Glomerular endothelial cell (primary cell): ENCODE results near the gene C7orf57. TPM values are rescaled to one million over a fixed set of nuclear protein-coding genes. Genes with fewer than 3 reads are reported as not detected.

ENCODE experiments used
- DNase-seq: peaks from one replicate; pipeline ENCODE4 v3.0.0-alpha.2; 2011; ENCODE audit warnings: low read depth, low spot score; ENCODE audit errors: extremely low read depth
- total RNA-seq: library from RNA; depleted of rRNA; stranded (reverse); fragments of >200 nt; gene quantifications from 2 replicates; pipeline ENCODE4 v1.2.3, GENCODE V29; 2015

C7orf57 gene
- total RNA-seq, 1 donor from 2014 or later: 0.64 TPM

DNA sequence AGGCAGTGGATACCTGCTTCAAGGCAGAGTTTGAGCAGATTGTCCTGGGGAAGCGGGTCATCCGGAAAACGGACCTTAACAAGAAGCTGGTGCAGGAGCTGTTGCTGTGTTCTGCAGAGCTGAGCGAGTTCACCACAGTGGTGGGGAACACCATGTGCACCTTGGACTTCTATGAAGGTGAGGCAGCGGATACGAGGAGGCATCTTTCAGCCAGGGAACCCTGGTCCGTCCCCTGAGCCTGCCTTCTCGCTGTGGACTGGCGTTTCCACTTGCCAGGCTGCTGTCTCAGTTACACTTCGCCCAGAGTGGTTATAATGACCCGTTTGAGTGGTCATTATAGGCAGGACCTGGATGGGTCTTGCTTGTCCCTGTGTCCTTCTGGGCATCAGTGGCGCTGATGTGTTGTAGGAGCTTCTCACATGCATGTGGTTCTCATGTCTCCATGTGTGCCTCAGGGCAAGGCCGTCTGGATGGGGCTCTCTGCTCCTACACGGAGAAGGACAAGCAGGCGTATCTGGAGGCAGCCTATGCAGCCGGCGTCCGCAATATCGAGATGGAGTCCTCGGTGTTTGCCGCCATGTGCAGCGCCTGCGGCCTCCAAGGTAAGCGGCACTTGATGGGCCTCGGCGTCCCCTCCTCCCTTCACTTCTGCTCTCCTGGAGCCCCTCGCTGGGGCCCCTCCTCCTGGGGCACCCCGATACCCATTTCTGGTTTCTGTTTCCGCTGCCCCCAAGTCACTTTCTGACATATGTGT is 71.7 kb downstream of the C7orf57 start:
- no peak for DNase-seq

DNA sequence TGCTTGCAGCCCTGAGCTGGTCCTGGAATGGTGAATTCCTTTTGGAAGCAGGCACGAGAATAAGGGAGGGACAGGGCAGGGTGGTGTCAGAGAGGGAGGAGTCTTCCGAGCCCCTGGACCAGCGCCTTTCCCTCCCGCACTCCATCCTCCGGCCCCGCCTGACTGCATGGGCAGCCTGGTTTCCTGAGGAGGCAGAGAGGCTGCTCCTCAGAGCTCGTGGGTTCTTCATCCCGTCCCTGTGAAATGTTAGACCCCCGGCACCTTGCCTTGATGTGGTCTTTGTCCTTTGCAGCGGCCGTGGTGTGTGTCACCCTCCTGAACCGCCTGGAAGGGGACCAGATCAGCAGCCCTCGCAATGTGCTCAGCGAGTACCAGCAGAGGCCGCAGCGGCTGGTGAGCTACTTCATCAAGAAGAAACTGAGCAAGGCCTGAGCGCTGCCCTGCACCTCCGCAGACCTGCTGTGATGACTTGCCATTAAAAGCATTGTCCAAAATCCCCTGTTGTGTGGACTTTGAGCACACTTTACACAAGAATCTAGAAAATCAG is 72.7 kb downstream of the C7orf57 start:
- DNase-seq: no peak

- DNase-seq: no peak
These were observed 73.9 kb downstream of the C7orf57 start for GRCh38 chr7:48108959-48109847.

DNA sequence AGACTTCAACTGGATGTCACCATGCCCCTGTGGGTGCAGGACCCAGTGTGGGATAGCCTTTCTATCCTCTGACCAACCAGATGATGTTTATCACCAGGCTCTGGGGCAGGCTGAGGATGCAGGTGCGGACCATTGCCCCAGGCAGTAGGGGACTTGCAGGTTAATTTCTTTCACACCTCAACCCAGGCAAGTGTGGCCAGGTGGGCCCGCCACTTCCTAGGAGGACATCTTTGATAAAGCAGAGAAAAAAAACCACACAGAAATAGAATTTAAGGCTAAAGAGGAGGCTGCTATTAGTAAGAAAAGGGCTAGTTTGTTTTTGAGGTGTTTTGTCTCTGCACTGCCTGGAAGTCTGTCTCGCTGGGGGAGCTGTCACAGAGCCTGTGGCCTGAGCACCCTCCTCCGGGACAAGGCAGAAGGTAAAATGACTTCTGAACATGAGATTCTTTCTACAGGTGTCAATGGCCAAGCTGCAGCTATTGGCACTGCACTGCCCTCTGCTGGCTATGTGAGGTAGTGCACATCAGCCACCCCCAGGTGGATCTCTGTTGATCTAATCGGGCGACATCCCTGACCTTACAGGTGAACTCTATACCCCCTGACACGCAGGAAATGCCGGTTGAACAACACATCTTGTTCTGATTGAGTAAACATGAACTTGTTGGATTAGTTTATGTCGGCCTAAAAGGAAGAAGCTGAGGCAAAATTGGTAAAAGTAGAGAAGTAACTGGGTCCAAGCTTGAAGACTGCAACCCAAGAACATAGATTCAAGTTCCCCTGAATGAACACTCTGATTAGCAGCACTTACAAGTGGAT is 74.7 kb downstream of the C7orf57 start:
- no peak for DNase-seq

DNA sequence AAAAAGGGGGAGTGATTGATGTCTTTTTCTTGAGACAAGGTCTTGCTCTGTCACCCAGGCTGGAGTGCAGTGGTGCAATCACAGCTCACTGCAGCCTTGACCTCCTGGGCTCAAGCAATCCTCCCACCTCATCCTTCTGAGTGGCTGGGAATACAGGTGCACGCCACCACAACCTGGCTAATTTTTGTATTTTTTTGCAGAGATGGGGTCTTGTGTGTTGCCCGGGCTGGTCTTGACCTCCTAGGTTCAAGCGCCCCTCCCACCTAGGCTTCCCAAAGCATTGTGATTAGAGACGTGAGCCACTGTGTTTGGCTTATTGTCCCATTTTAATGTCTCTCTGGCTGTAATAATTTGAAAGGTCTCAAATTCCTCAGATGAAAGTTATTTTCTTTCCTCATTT is 75.5 kb downstream of the C7orf57 start:
- no peak for DNase-seq

Other genes with a start within 250 kb of the C7orf57 start
- 2.6 and 14.2 TPM in 2 replicates for gene PKD1L1, start 87.1 kb upstream of the C7orf57 start, total RNA-seq
- gene HUS1, start 55.9 kb upstream of the C7orf57 start, total RNA-seq: 29.5 and 35.6 TPM in 2 replicates
- gene SUN3, start 6.4 kb upstream of the C7orf57 start, total RNA-seq: 0.64 TPM in 1 of 2 replicates, not detected in the other
- 76.9 and 81.6 TPM in 2 replicates for gene UPP1, start 53.7 kb downstream of the C7orf57 start, total RNA-seq
- gene ABCA13, start 135.9 kb downstream of the C7orf57 start, total RNA-seq: 0.18 and 0.44 TPM in 2 replicates